Stimulated activated CD4-positive, alpha-beta T cell treated with anti-CD3 and anti-CD28 coated beads, Interleukin-12 subunit alpha, Interleukin-12 subunit beta, amount 100 ng/mL, for 4 hours (primary cell): Measurements from ENCODE around the gene FOXP1.

Source experiments
- DNase-seq: peaks from one replicate; pipeline ENCODE4 v3.0.0-alpha.2; 2020

Gene FOXP1

GRCh38 chr3:71583566-71584393 is at the start of gene FOXP1:
Gene FOXP1, minus strand, starts transcription at chr3:71583728. Its CDS starts 385,347 bp downstream, at chr3:71198381.
- DNase-seq = peak; percentile 62

- no peak for DNase-seq
Measured at GRCh38 chr3:71629711-71630110, 46.2 kb upstream of the FOXP1 start.

GRCh38 chr3:71629289-71629688 is 45.8 kb upstream of the FOXP1 start:
- DNase-seq = no peak

- DNase-seq = no peak
Measured at GRCh38 chr3:71628522-71628921, 45.0 kb upstream of the FOXP1 start.

- no peak for DNase-seq
Measured at GRCh38 chr3:71625676-71626075, 42.1 kb upstream of the FOXP1 start.

- no peak for DNase-seq
Measured at GRCh38 chr3:71621825-71622537, 38.5 kb upstream of the FOXP1 start.

GRCh38 chr3:71618538-71618937 is 35.0 kb upstream of the FOXP1 start:
- DNase-seq = no peak

- DNase-seq = no peak
Measured at GRCh38 chr3:71616571-71617021, 33.1 kb upstream of the FOXP1 start.

- DNase-seq = no peak
Measured at GRCh38 chr3:71614869-71615268, 31.3 kb upstream of the FOXP1 start.

- DNase-seq = no peak
Measured at GRCh38 chr3:71614426-71614825, 30.9 kb upstream of the FOXP1 start.

- no peak for DNase-seq
Measured at GRCh38 chr3:71611099-71611498, 27.6 kb upstream of the FOXP1 start.

- no peak for DNase-seq
Measured at GRCh38 chr3:71607364-71607763, 23.8 kb upstream of the FOXP1 start.

GRCh38 chr3:71606582-71606981 is 23.1 kb upstream of the FOXP1 start:
- DNase-seq = no peak

GRCh38 chr3:71602256-71602655 is 18.7 kb upstream of the FOXP1 start:
- DNase-seq = no peak

GRCh38 chr3:71601811-71602210 is 18.3 kb upstream of the FOXP1 start:
- DNase-seq = no peak

- no peak for DNase-seq
Measured at GRCh38 chr3:71600646-71601288, 17.2 kb upstream of the FOXP1 start.

GRCh38 chr3:71599416-71599815 is 15.9 kb upstream of the FOXP1 start:
- no peak for DNase-seq

GRCh38 chr3:71598292-71598691 is 14.8 kb upstream of the FOXP1 start:
- no peak for DNase-seq

- DNase-seq = no peak
Measured at GRCh38 chr3:71597286-71597685, 13.8 kb upstream of the FOXP1 start.

- DNase-seq = no peak
Measured at GRCh38 chr3:71593106-71593505, 9.6 kb upstream of the FOXP1 start.

- DNase-seq = no peak
Measured at GRCh38 chr3:71591101-71591500, 7.6 kb upstream of the FOXP1 start.

GRCh38 chr3:71589132-71589531 is 5.6 kb upstream of the FOXP1 start:
- no peak for DNase-seq

GRCh38 chr3:71587958-71588357 is 4.4 kb upstream of the FOXP1 start:
- no peak for DNase-seq

GRCh38 chr3:71586810-71587242 is 3.3 kb upstream of the FOXP1 start:
- no peak for DNase-seq
